Breast epithelium (tissue), 4 donors: ENCODE results near the gene PTPRA. TPM values are rescaled to one million over a fixed set of nuclear protein-coding genes. Genes with fewer than 3 reads are reported as not detected.

Source experiments
- DNase-seq, 2 donors: peaks; one replicate each; pipeline ENCODE4 v3.0.0-alpha.2; 2019; ENCODE audit warnings: low spot score in 2 of 2
- H3K27ac ChIP-seq, 2 donors: fragments of 200-600 bp; sonication (generic) in 1 of 2; one replicate each; pipeline ENCODE4 v1.5.1; 2016 to 2019; ENCODE audit warnings: mild to moderate bottlenecking in 1 of 2
- H3K27me3 ChIP-seq, 2 donors: fragments of 200-600 bp; sonication (generic) in 1 of 2; one replicate each; pipeline versions ENCODE4 v1.5.1 to v1.6.0; 2017 to 2019; ENCODE audit warnings: control low read depth in 1 of 2, mild to moderate bottlenecking in 1 of 2
- H3K36me3 ChIP-seq: fragments of 200-600 bp; one replicate; pipeline ENCODE4 v1.5.1; 2019
- H3K4me1 ChIP-seq, 2 donors: fragments of 200-600 bp; sonication (generic); one replicate each; pipeline ENCODE4 v1.5.1; 2016 to 2019; ENCODE audit warnings: control low read depth in 1 of 2
- H3K4me3 ChIP-seq, 3 donors: fragments of 200-600 bp; sonication (generic); 1 replicate in 2 of 3; 2 replicates in 1 of 3; pipeline ENCODE4 v1.5.1; 2016 to 2019; ENCODE audit warnings: mild to moderate bottlenecking in 3 of 3, moderate library complexity in 2 of 3
- H3K9me3 ChIP-seq, 2 donors: fragments of 200-600 bp; sonication (generic) in 1 of 2; one replicate each; pipeline ENCODE4 v1.5.1; 2016 to 2019; ENCODE audit warnings: control low read depth in 1 of 2
- CTCF ChIP-seq, 3 donors: fragments of 450-650 bp; IDR thresholded peaks; one replicate each; pipeline ENCODE4 v1.5.1; 2016 to 2017; ENCODE audit warnings: antibody characterized with exemption in 3 of 3, mild to moderate bottlenecking in 3 of 3, moderate library complexity in 3 of 3
- POLR2A ChIP-seq: fragments of 450-650 bp; IDR thresholded peaks from one replicate; pipeline ENCODE4 v1.6.1; 2016; ENCODE audit warnings: antibody characterized with exemption, mild to moderate bottlenecking, moderate library complexity
- POLR2AphosphoS5 ChIP-seq, 3 donors: sonication (generic); formaldehyde crosslinking; IDR thresholded peaks; one replicate each; pipeline ENCODE4 v1.6.1; 2017; ENCODE audit warnings: antibody characterized with exemption in 3 of 3
- intact Hi-C: fragments of 100-400 bp; cut with DNase I; formaldehyde crosslinking; loops from one replicate; pipeline ENCODE4 v1.15.1; 2023; ENCODE audit warnings: low total_unique reads
- total RNA-seq, 3 donors: library from RNA; depleted of rRNA; stranded (reverse); fragments of >200 nt; gene quantifications; one replicate each; pipeline ENCODE4 v1.1.0, GENCODE V29; 2016

The PTPRA gene
- total RNA-seq, 3 donors from 2014 or later: 89.1 to 102 (median 96.0) TPM

- Histone ChIP-seq H3K4me3 (no peak overlapping the region), H3K27ac (no peak overlapping the region), H3K4me1 (no peaks in the 10 kb centered on the region), H3K9me3 (no peaks in the 10 kb centered on the region), H3K27me3 (no peaks in the 10 kb centered on the region), H3K36me3 (no peaks in the 10 kb centered on the region)
- intact Hi-C loops: no loop called here
- no peak for TF ChIP-seq POLR2AphosphoS5 (IDR thresholded peaks at IDR 0.05)
- TF ChIP-seq POLR2A: no peak
- no peak for TF ChIP-seq CTCF (IDR thresholded peaks at IDR 0.05)
- no peak for DNase-seq
Measured at GRCh38 chr20:2859330-2860121, 13.8 kb upstream of the PTPRA start.

GRCh38 chr20:2864626-2865025 is 8.7 kb upstream of the PTPRA start:
- intact Hi-C loops: no loop called here
- H3K9me3 ChIP-seq: no peaks in the 10 kb centered on the region
- no peak overlapping the region for H3K4me3 ChIP-seq
- TF ChIP-seq CTCF (IDR thresholded peaks at IDR 0.05) (no peak), POLR2AphosphoS5 (IDR thresholded peaks at IDR 0.05) (no peak), POLR2A (no peak)
- H3K36me3 ChIP-seq: no peaks in the 10 kb centered on the region
- no peaks in the 10 kb centered on the region for H3K27me3 ChIP-seq
- H3K27ac ChIP-seq: no peak overlapping the region
- H3K4me1 ChIP-seq: no peaks in the 10 kb centered on the region
- DNase-seq: no peak

GRCh38 chr20:2865101-2865500 is 8.2 kb upstream of the PTPRA start:
- Histone ChIP-seq H3K4me1 (no peaks in the 10 kb centered on the region), H3K36me3 (no peaks in the 10 kb centered on the region), H3K27ac (no peak overlapping the region), H3K27me3 (no peaks in the 10 kb centered on the region), H3K9me3 (no peaks in the 10 kb centered on the region), H3K4me3 (no peak overlapping the region)
- no peak for TF ChIP-seq CTCF (IDR thresholded peaks at IDR 0.05)
- DNase-seq: no peak
- intact Hi-C loops: no loop called here

- no peak overlapping the region for H3K4me3 ChIP-seq
- H3K27me3 ChIP-seq: no peaks in the 10 kb centered on the region
- no peaks in the 10 kb centered on the region for H3K4me1 ChIP-seq
- H3K27ac ChIP-seq: no peak overlapping the region
- no peak for TF ChIP-seq POLR2AphosphoS5 (IDR thresholded peaks at IDR 0.05)
- no peak for TF ChIP-seq POLR2A
- TF ChIP-seq CTCF (IDR thresholded peaks at IDR 0.05): no peak
- no peak for DNase-seq
- intact Hi-C loops: no loop called here
- H3K36me3 ChIP-seq: no peaks in the 10 kb centered on the region
- H3K9me3 ChIP-seq: no peaks in the 10 kb centered on the region
Measured at GRCh38 chr20:2865630-2866029, 7.7 kb upstream of the PTPRA start.

- DNase-seq: no peak
- Histone ChIP-seq H3K4me1 (no peaks in the 10 kb centered on the region), H3K27me3 (no peaks in the 10 kb centered on the region), H3K9me3 (no peaks in the 10 kb centered on the region), H3K36me3 (no peaks in the 10 kb centered on the region), H3K4me3 (no peak overlapping the region), H3K27ac (no peak overlapping the region)
- intact Hi-C loops: no loop called here
- TF ChIP-seq POLR2A (no peak), POLR2AphosphoS5 (IDR thresholded peaks at IDR 0.05) (no peak), CTCF (IDR thresholded peaks at IDR 0.05) (no peak)
Measured at GRCh38 chr20:2866236-2866635, 7.0 kb upstream of the PTPRA start.
